Measurements from ENCODE around the gene RNF146. TPM values are rescaled to one million over a fixed set of nuclear protein-coding genes. Genes with fewer than 3 reads are reported as not detected.

Gene RNF146
- polyA plus RNA-seq, 3 donors, result 14.7 to 63.4 (median 22.5) TPM

- no peak for TF ChIP-seq CTCF (IDR thresholded peaks at IDR 0.05)
- H3K36me3 ChIP-seq (replicated peaks in 1 of 2; ENCODE audit: control insufficient read depth in 1 of 2, insufficient read depth in 2 of 2, low read length in 2 of 2), result no peaks in the 10 kb centered on the region
- H3K9ac ChIP-seq (ENCODE audit: insufficient read depth, low read length, poor library complexity, severe bottlenecking), result no peak overlapping the region
- DNase-seq, result no peak
- no CpG with 5 or more reads among the region's 4 CpGs for WGBS (ENCODE audit: insufficient coverage)
- no peak overlapping the region for H3K27ac ChIP-seq (ENCODE audit: low read depth in 1 of 2, low read length in 2 of 2)
- no peaks in the 10 kb centered on the region for H3K4me1 ChIP-seq (ENCODE audit: control insufficient read depth in 1 of 2, insufficient read depth in 2 of 2, low read length in 2 of 2)
- no peaks in the 10 kb centered on the region for H3K79me2 ChIP-seq (ENCODE audit: insufficient read depth, low read length)
- Mint-ChIP-seq H3K9me3 (peaks cover 0 to 9% (median 4%) of the 10 kb centered on the region in 7 donors), H3K36me3 (no peaks in the 10 kb centered on the region), H3K27ac (no peak overlapping the region), H3K4me1 (no peaks in the 10 kb centered on the region), H3K4me3 (no peak overlapping the region), H3K27me3 (ENCODE audit: low read depth in 3 of 3) (peaks cover 2 to 8% (median 4%) of the 10 kb centered on the region in 3 donors)
- intact Hi-C loops (cut with micrococcal nuclease), result no loop called here
- no peaks in the 10 kb centered on the region for H3K27me3 ChIP-seq (ENCODE audit: control insufficient read depth in 2 of 2, insufficient read depth in 2 of 2, low read length in 2 of 2)
- no peak overlapping the region for H3K4me3 ChIP-seq (replicated peaks in 1 of 3; ENCODE audit: low read depth in 2 of 3, low read length in 3 of 3)
- no peaks in the 10 kb centered on the region for H3K9me3 ChIP-seq (replicated peaks in 1 of 2; ENCODE audit: control insufficient read depth in 1 of 2, insufficient read depth in 1 of 2, low read length in 2 of 2)
- no peak overlapping the region for H3K4me2 ChIP-seq (replicated peaks; ENCODE audit: extremely low read depth, low read length, poor library complexity, severe bottlenecking)
- H2AFZ ChIP-seq (ENCODE audit: insufficient read depth, low read depth, low read length, poor library complexity, severe bottlenecking), result no peak overlapping the region
- no peaks in the 10 kb centered on the region for H4K20me1 ChIP-seq (ENCODE audit: insufficient read depth, low read length)
These were observed 45.5 kb upstream of the RNF146 start for GRCh38 chr6:127221201-127221600.

GRCh38 chr6:127222418-127222817 lies 44.2 kb upstream of the RNF146 start:
- Histone ChIP-seq H2AFZ (ENCODE audit: insufficient read depth, low read depth, low read length, poor library complexity, severe bottlenecking) (no peak overlapping the region), H3K27me3 (ENCODE audit: control insufficient read depth in 2 of 2, insufficient read depth in 2 of 2, low read length in 2 of 2) (no peaks in the 10 kb centered on the region), H3K4me3 (replicated peaks in 1 of 3; ENCODE audit: low read depth in 2 of 3, low read length in 3 of 3) (no peak overlapping the region), H4K20me1 (ENCODE audit: insufficient read depth, low read length) (no peaks in the 10 kb centered on the region), H3K4me1 (ENCODE audit: control insufficient read depth in 1 of 2, insufficient read depth in 2 of 2, low read length in 2 of 2) (no peaks in the 10 kb centered on the region), H3K79me2 (ENCODE audit: insufficient read depth, low read length) (no peaks in the 10 kb centered on the region), H3K9ac (ENCODE audit: insufficient read depth, low read length, poor library complexity, severe bottlenecking) (no peak overlapping the region), H3K36me3 (replicated peaks in 1 of 2; ENCODE audit: control insufficient read depth in 1 of 2, insufficient read depth in 2 of 2, low read length in 2 of 2) (no peaks in the 10 kb centered on the region), H3K4me2 (replicated peaks; ENCODE audit: extremely low read depth, low read length, poor library complexity, severe bottlenecking) (no peak overlapping the region), H3K27ac (ENCODE audit: low read depth in 1 of 2, low read length in 2 of 2) (no peak overlapping the region), H3K9me3 (replicated peaks in 1 of 2; ENCODE audit: control insufficient read depth in 1 of 2, insufficient read depth in 1 of 2, low read length in 2 of 2) (no peaks in the 10 kb centered on the region)
- H3K4me1 Mint-ChIP-seq, result no peaks in the 10 kb centered on the region
- no peak for DNase-seq
- H3K9me3 Mint-ChIP-seq, result peaks cover 0 to 9% (median 4%) of the 10 kb centered on the region in 7 donors
- no peaks in the 10 kb centered on the region for H3K36me3 Mint-ChIP-seq
- H3K4me3 Mint-ChIP-seq, result no peak overlapping the region
- intact Hi-C loops (cut with micrococcal nuclease), result no loop called here
- peaks cover 0 to 5% (median 3%) of the 10 kb centered on the region in 3 donors for H3K27me3 Mint-ChIP-seq (ENCODE audit: low read depth in 3 of 3)
- no CpG with 5 or more reads among the region's 1 CpG for WGBS (ENCODE audit: insufficient coverage)
- no peak for TF ChIP-seq CTCF (IDR thresholded peaks at IDR 0.05)
- no peak overlapping the region for H3K27ac Mint-ChIP-seq
